DOHH2 (cell line): ENCODE data around the gene FAM53B.

Experiments
- CTCF ChIP-seq: fragments of 200-600 bp; sonication (generic); IDR thresholded peaks from one replicate; pipeline ENCODE4 v1.5.1; 2014; ENCODE audit warnings: antibody characterized with exemption, mild to moderate bottlenecking, low read depth, low read length; ENCODE audit not compliant: poor library complexity, severe bottlenecking
- EZH2phosphoT487 ChIP-seq: fragments of 200-600 bp; sonication (generic); IDR thresholded peaks from 2 replicates; pipeline ENCODE4 v1.6.1; 2017; ENCODE audit warnings: borderline replicate concordance, mild to moderate bottlenecking, antibody characterized with exemption, low read length, moderate library complexity, mixed read lengths

DNA sequence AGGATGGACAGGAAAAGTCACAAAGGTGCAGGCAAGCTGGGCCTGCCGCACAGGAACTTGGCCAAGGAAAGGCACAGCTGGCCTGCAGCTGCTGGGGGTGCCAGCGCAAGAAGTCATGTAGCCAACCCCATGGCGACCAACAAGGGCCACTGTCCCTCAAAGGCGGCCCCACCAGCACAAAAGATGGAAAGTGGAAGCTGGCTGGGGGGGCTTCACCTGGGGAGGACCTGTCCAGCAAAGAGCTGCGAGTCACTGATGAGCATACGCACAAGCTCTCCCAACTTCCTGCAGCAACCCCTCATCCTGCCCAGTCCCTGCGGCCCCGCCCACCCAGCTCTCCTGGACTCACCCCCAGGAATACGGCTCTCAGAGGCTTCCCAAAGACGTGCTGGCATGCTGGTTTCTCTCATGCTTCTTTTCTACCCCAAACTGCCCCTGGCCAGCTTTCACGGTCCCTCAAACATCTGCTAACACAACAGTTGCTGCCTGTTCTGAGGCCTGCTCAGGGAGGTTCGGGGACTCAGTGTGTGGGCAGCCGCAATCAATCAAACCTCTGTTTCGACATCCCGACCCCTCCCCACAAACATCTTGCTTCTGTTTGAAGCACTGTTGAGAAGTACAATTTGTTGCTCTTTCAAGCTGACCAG lies 67.6 kb downstream of the FAM53B start:
- no peak for TF ChIP-seq CTCF
- TF ChIP-seq EZH2phosphoT487: no peak
